Measurements from ENCODE around the gene MAN2B1. TPM values are rescaled to one million over a fixed set of nuclear protein-coding genes. Genes with fewer than 3 reads are reported as not detected.

The MAN2B1 gene
- total and polyA plus RNA-seq, 2 experiments from 2014 or later, result 33.2 to 60.8 TPM

GRCh38 chr19:12642506-12642905 lies 24.0 kb downstream of the MAN2B1 start (continued):
- TF ChIP-seq ZNF462 (CRISPR knock-in tag; IDR thresholded peaks at IDR 0.05), result no peak
- TF ChIP-seq POLR2AphosphoS5 (IDR thresholded peaks at IDR 0.05; ENCODE audit: low read depth), result no peak
- no peak for TF ChIP-seq NANOG (IDR thresholded peaks at IDR 0.05; ENCODE audit: borderline replicate concordance)

GRCh38 chr19:12641456-12641855 lies 25.1 kb downstream of the MAN2B1 start:
- Mint-ChIP-seq H3K9me3 (0 out of 3 replicates have a peak, but pooled peaks cover 2% of the 10 kb centered on the region), H3K4me1 (no peaks in the 10 kb centered on the region; the same call in 2 of the 3 replicates), H3K36me3 (ENCODE audit: low read depth) (no peaks in the 10 kb centered on the region), H3K27me3 (ENCODE audit: insufficient read depth, low read depth, poor library complexity) (peaks cover 18% of the 10 kb centered on the region), H3K4me3 (no peak overlapping the region), H3K27ac (no peak overlapping the region)
- Histone ChIP-seq H3K79me2 (replicated peaks; ENCODE audit: insufficient read depth) (no peaks in the 10 kb centered on the region), H3K4me2 (no peak overlapping the region), H3K9me2 (ENCODE audit: insufficient read depth) (no peaks in the 10 kb centered on the region; the same call in 1 of the 2 replicates), H3K4me1 (ENCODE audit: insufficient read depth) (no peaks in the 10 kb centered on the region), H2AFZ (no peak overlapping the region), H3K36me3 (ENCODE audit: insufficient read depth) (no peaks in the 10 kb centered on the region), H3K27ac (ENCODE audit: low read depth) (no peak overlapping the region), H4K20me1 (replicated peaks; ENCODE audit: insufficient read depth) (no peaks in the 10 kb centered on the region), H3K27me3 (ENCODE audit: insufficient read depth) (no peaks in the 10 kb centered on the region), H3F3A (replicated peaks; ENCODE audit: low read depth) (0 out of 2 replicates have a peak, but pooled peaks cover 3% of the 10 kb centered on the region), H3K4me3 (no peak overlapping the region)
- DNase-seq (ENCODE audit: low spot score) (no peak), ATAC-seq (no peak)
- TF ChIP-seq ZNF331 (CRISPR knock-in tag; IDR thresholded peaks at IDR 0.05; ENCODE audit: low read depth) (no peak), EZH2phosphoT487 (IDR thresholded peaks at IDR 0.05; ENCODE audit: unreplicated experiment) (no peak), ETS1 (IDR thresholded peaks at IDR 0.05) (no peak), JUNB (IDR thresholded peaks at IDR 0.05; ENCODE audit: unreplicated experiment) (no peak), CREB1 (CRISPR knock-in tag; IDR thresholded peaks at IDR 0.05; ENCODE audit: low read depth) (no peak)
- TF ChIP-seq, protein P1, sequence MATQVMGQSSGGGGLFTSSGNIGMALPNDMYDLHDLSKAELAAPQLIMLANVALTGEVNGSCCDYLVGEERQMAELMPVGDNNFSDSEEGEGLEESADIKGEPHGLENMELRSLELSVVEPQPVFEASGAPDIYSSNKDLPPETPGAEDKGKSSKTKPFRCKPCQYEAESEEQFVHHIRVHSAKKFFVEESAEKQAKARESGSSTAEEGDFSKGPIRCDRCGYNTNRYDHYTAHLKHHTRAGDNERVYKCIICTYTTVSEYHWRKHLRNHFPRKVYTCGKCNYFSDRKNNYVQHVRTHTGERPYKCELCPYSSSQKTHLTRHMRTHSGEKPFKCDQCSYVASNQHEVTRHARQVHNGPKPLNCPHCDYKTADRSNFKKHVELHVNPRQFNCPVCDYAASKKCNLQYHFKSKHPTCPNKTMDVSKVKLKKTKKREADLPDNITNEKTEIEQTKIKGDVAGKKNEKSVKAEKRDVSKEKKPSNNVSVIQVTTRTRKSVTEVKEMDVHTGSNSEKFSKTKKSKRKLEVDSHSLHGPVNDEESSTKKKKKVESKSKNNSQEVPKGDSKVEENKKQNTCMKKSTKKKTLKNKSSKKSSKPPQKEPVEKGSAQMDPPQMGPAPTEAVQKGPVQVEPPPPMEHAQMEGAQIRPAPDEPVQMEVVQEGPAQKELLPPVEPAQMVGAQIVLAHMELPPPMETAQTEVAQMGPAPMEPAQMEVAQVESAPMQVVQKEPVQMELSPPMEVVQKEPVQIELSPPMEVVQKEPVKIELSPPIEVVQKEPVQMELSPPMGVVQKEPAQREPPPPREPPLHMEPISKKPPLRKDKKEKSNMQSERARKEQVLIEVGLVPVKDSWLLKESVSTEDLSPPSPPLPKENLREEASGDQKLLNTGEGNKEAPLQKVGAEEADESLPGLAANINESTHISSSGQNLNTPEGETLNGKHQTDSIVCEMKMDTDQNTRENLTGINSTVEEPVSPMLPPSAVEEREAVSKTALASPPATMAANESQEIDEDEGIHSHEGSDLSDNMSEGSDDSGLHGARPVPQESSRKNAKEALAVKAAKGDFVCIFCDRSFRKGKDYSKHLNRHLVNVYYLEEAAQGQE (IDR thresholded peaks at IDR 0.05; ENCODE audit: unreplicated experiment), result no peak
